Pancreas (tissue), 10 donors: ENCODE data around the gene PDP2. TPM values are rescaled to one million over a fixed set of nuclear protein-coding genes. Genes with fewer than 3 reads are reported as not detected.

ENCODE experiments used
- ATAC-seq, 4 donors: fragments of 200-7000 bp; cut with Tn5 transposase; one replicate each; pipeline versions ENCODE4 v1.8.0 to v1.9.1; 2020; ENCODE audit warnings: mild to moderate bottlenecking in 4 of 4, moderate library complexity in 4 of 4
- DNase-seq, 6 donors: peaks; one replicate each; pipeline ENCODE4 v3.0.0-alpha.2; 2020
- FAIRE-seq: peaks from 2 replicates; lab custom pipeline; 2012; peaks lifted over from hg19 to GRCh38; lab: Jason Lieb, UNC
- H3K27ac ChIP-seq, 4 donors: fragments of 200-600 bp; sonication (generic); 1 replicate in 3 of 4; 2 replicates in 1 of 4; pipeline versions ENCODE4 v1.5.0 to v1.8.0; 2020
- H3K27me3 ChIP-seq, 4 donors: fragments of 200-600 bp; one replicate each; pipeline ENCODE4 v1.8.0; 2021
- H3K36me3 ChIP-seq, 3 donors: fragments of 200-600 bp; sonication (generic) in 1 of 3; one replicate each; pipeline versions ENCODE4 v1.5.0 to v1.8.0; 2020 to 2021
- H3K4me1 ChIP-seq, 3 donors: fragments of 200-600 bp; one replicate each; pipeline ENCODE4 v1.8.0; 2021
- H3K4me3 ChIP-seq, 4 donors: fragments of 200-600 bp; sonication (generic) in 2 of 4; one replicate each; pipeline versions ENCODE4 v1.5.0 to v1.8.0; 2020 to 2021
- H3K9me3 ChIP-seq, 4 donors: fragments of 200-600 bp; one replicate each; pipeline ENCODE4 v1.8.0; 2021
- CTCF ChIP-seq, 4 donors: fragments of 200-600 bp; sonication (generic) in 3 of 4; IDR thresholded peaks; one replicate each; pipeline versions ENCODE4 v1.5.0 to v1.8.0; 2021; ENCODE audit warnings: antibody characterized with exemption in 4 of 4
- WGBS, 2 donors: extraction: QIAGEN DNeasy Blood & Tissue Kit; methylation state at CpG; one replicate each; pipeline ENCODE4 v1.1.7; 2013; 5-methylcytosine and 5-hydroxymethylcytosine counted together
- intact Hi-C, 3 donors: fragments of 100-400 bp; cut with DNase I; formaldehyde crosslinking; loops; one replicate each; pipeline versions ENCODE4 v1.11.1 to v1.14.2; 2022
- polyA plus RNA-seq, 2 donors: library from polyadenylated mRNA; stranded (reverse); fragments of 200-250 nt; gene quantifications; one replicate each; pipeline ENCODE4 v1.2.3, GENCODE V29; 2013
- total RNA-seq, 6 donors: library from RNA; stranded (reverse); fragmentation: NEBNext Ultra II Directional in 4 of 6; extraction: Animal tissue kit (Norgen Biotek cat#: 25700) in 4 of 6; gene quantifications; one replicate each; pipeline versions ENCODE4 v1.2.1 to v1.2.4, GENCODE V29; 2021 to 2023
- donor health status: healthy with polysubstance abuse.
- donor health status: DM: no; HTN: no; CAD: no; lungs with moderate emphysema.
- donor health status: DM: no; HTN: no; CAD: no.
- donor health status: control.
- donor health status: control.
- donor health status: Bipolar disorder and iron deficiency.
- donor health status: DM: yes; HTN: yes; CAD: no.
- donor health status: DM: no; HTN: no; CAD: no.
- donor health status: DM: no; HTN: no; CAD: no.
- donor health status: DM: yes; HTN: yes; CAD: no.

Gene PDP2
- total and polyA plus RNA-seq, 8 donors = 1.6 to 8.5 (median 7.2) TPM

- DNase-seq = no peak
- no peak for FAIRE-seq
- H3K36me3 ChIP-seq = peaks cover 0 to 12% (median 11%) of the 10 kb centered on the region in 3 donors
- no peak for TF ChIP-seq CTCF (IDR thresholded peaks at IDR 0.05)
- peaks cover 0 to 7% (median 3%) of the 10 kb centered on the region in 3 donors for H3K4me1 ChIP-seq
- H3K4me3 ChIP-seq = no peak overlapping the region
- H3K9me3 ChIP-seq = no peaks in the 10 kb centered on the region
- intact Hi-C loops = no loop called here
- WGBS, 2 donors = 70 to 78% methylated on average over 2 of the region's 2 CpGs
- no peaks in the 10 kb centered on the region for H3K27me3 ChIP-seq
- H3K27ac ChIP-seq = no peak overlapping the region
- ATAC-seq = no peak
Observed at GRCh38 chr16:66886321-66886720, 6.0 kb downstream of the PDP2 start.

GRCh38 chr16:66886914-66887313 is 6.6 kb downstream of the PDP2 start:
- H3K4me1 ChIP-seq = peaks cover 0 to 4% (median 0%) of the 10 kb centered on the region in 3 donors
- TF ChIP-seq CTCF (IDR thresholded peaks at IDR 0.05) = no peak
- FAIRE-seq (no peak), ATAC-seq (peak in 1 of 4 donors; percentile 35), DNase-seq (no peak)
- intact Hi-C loops = no loop called here
- H3K27me3 ChIP-seq = no peaks in the 10 kb centered on the region
- H3K9me3 ChIP-seq = no peaks in the 10 kb centered on the region
- no peak overlapping the region for H3K4me3 ChIP-seq
- peaks cover 0 to 12% (median 11%) of the 10 kb centered on the region in 3 donors for H3K36me3 ChIP-seq
- 71 to 79% methylated on average over 3 of the region's 3 CpGs for WGBS, 2 donors
- H3K27ac ChIP-seq = no peak overlapping the region

GRCh38 chr16:66888647-66889615 is 8.6 kb downstream of the PDP2 start:
- Histone ChIP-seq H3K27ac (no peak overlapping the region), H3K9me3 (no peaks in the 10 kb centered on the region), H3K4me3 (no peak overlapping the region), H3K36me3 (peaks cover 0 to 12% (median 11%) of the 10 kb centered on the region in 3 donors), H3K4me1 (no peaks in the 10 kb centered on the region), H3K27me3 (no peaks in the 10 kb centered on the region)
- 93% methylated on average over 6 of the region's 6 CpGs for WGBS, 2 donors
- no peak for FAIRE-seq
- TF ChIP-seq CTCF (IDR thresholded peaks at IDR 0.05) = no peak
- no peak for DNase-seq
- intact Hi-C loops = no loop called here
- no peak for ATAC-seq

- Histone ChIP-seq H3K36me3 (peaks cover 0 to 12% (median 7%) of the 10 kb centered on the region in 3 donors), H3K4me3 (no peak overlapping the region), H3K4me1 (no peaks in the 10 kb centered on the region), H3K27me3 (no peaks in the 10 kb centered on the region), H3K27ac (no peak overlapping the region), H3K9me3 (no peaks in the 10 kb centered on the region)
- intact Hi-C loops = loop anchor here in 1 of 3 donors (10.0 kb wide), 1 partner anchor 255 kb away; no protein-coding TSS in a partner anchor
- FAIRE-seq (no peak), DNase-seq (no peak), ATAC-seq (no peak)
- TF ChIP-seq CTCF (IDR thresholded peaks at IDR 0.05) = no peak
- WGBS, 2 donors = 56 to 68% methylated on average over 4 of the region's 4 CpGs
Observed at GRCh38 chr16:66889622-66890021, 9.3 kb downstream of the PDP2 start.
